Suppressor macrophage treated with lipopolysaccharide for 1 hour (primary cell): ENCODE data around the gene COL7A1.
A peak's percentile ranks its signal among the peaks of the same experiment; 100 is the strongest.
"Not testable (repeated sequence)": the region's sequence is repeated elsewhere in the genome, so short reads cannot be mapped to it uniquely, and the experiment has no call there.

Experiments
- DNase-seq, 3 donors: peaks; one replicate each; pipeline ENCODE4 v3.0.0-alpha.2; 2020 to 2022

COL7A1 gene

DNA sequence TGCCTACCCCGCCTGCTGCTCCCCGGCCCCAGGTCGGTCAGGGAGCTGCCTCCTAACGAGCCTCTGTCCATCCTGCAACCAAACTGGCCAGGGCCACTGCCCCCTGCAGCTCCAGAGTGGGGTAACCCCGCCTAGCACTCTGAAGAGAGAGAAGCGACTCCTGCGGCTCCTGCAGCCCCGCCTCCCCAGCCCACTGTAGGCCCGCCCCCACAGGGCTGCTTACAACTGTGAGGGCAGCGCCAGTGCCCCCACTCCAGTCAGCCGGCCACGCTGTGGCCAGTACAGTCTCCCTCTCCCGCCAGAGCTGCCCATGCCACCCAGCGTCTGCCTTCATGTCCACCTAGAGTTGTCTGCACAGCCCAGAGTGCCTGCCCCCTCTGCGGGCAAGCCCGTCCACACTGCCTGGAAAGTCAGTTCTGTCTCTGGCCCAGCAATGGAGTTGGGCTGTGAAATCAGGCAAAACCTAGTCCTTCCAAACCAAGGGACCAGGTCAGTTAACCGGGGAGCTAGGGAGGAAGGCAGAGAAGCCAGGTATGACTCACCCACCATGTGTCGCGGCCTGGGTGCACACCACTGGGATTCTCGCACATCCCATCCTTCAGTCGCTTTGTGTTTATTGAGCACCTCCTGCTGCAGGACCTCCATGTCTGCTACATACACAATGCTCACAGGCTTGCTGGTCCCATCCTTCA, 33.9 kb downstream of the COL7A1 start:
- DNase-seq = peak; percentile 68 to 83 (median 71)

DNA sequence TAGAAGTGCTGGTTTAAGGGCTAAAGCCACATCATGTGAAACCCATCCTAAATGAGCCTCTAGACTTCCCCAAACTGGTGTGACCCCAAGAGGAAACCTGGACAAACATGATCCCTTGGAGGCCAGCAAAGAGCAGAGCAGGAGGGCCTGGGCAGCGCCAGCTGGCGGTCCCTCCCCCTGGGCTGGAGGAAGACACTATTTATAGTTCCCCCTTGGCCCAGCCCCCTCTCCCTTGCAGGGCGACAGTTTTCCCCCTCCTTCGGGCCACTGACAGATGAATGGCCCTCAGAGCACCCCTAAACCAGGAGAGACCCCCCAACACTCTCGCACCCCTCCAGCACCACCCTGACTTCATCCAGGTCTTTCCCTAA, 34.5 kb downstream of the COL7A1 start:
- peak in 2 of 3 donors; percentile 15 to 35 for DNase-seq

GRCh38 chr3:48558493-48559134, 36.5 kb downstream of the COL7A1 start:
- DNase-seq = peak; percentile 87 to 91 (median 88)

DNA sequence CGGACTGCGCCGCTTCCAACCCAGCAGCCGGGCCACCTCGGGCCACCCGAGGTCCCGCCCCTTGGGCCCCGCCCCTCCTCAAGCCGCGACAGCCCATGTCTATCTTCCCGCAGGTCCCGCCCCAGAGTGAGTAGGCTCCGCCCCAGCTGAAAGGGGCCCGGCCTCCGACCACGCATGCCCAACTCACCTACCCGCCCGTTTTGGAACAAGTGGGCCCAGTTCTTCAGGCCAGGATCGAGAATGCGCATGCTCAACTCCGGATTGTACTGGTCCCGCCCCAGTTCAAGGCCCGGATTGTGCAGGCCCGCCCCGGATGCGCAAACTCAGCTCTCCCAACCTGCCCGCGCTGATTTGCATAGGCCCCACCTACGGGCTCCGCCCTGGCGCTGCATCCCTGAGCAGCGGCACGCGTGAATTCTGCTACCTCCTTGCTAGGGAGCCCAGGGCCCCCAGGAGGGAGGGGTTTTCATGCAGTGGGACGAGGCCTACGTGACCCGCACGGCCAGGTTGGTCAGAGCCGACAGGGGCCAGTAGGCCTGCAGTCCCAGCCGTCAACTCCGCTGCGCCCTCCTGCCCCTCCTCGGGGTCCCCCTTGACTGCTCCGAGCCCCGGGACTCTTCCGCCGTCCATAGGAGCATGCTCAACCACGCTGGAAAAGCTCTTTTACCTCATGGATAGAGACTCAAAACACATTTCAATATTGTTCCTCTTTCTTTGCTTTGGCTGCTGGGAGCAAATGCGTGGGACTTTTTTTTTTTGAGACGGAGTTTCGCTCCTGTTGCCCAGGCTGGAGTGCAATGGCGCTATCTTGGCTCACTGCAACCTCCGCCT, 38.1 kb downstream of the COL7A1 start, which contains the start of gene PFKFB4:
PFKFB4 (minus strand) TSS at position 8 of the 831 bp plus-strand sequence. CDS start 26 bp downstream, outside the sequence.
- peak; percentile 98 to 99 (median 99) for DNase-seq

- no peak for DNase-seq
Observed at GRCh38 chr3:48555949-48556795, 39.0 kb downstream of the COL7A1 start.

GRCh38 chr3:48555231-48555948, 39.7 kb downstream of the COL7A1 start:
- DNase-seq = no peak

GRCh38 chr3:48553886-48554845, 41.0 kb downstream of the COL7A1 start:
- no peak for DNase-seq

- DNase-seq = no peak
Observed at GRCh38 chr3:48553361-48553760, 41.8 kb downstream of the COL7A1 start.

GRCh38 chr3:48552111-48552951, 42.8 kb downstream of the COL7A1 start:
- DNase-seq = no peak

GRCh38 chr3:48551651-48552050, 43.5 kb downstream of the COL7A1 start:
- DNase-seq = not testable (repeated sequence)

GRCh38 chr3:48548729-48549705, 46.1 kb downstream of the COL7A1 start:
- peak; percentile 92 to 95 (median 94) for DNase-seq

GRCh38 chr3:48548126-48548525, 47.0 kb downstream of the COL7A1 start:
- no peak for DNase-seq

- DNase-seq = peak in 1 of 3 donors; percentile 36
Observed at GRCh38 chr3:48546203-48546829, 48.8 kb downstream of the COL7A1 start.

DNA sequence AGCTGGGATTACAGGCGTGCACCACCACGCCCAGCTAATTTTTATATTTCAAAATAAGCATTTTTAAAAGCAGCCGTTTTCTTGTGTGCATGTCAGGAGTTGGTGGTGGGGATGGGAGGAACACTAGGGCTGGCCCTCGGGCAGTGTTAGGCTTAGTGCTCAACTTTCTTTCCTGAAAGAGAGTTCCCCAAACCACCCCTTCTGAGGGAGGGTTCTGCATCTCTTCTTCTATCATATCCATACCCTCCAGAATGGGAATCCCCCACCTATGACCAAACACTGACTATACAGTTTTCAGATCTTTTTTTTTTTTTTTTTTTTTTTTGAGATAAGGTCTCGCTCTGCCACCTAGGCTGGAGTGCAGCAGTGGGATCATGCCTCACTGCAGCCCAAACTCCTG, 51.0 kb downstream of the COL7A1 start:
- peak; percentile 56 to 81 (median 73) for DNase-seq

DNA sequence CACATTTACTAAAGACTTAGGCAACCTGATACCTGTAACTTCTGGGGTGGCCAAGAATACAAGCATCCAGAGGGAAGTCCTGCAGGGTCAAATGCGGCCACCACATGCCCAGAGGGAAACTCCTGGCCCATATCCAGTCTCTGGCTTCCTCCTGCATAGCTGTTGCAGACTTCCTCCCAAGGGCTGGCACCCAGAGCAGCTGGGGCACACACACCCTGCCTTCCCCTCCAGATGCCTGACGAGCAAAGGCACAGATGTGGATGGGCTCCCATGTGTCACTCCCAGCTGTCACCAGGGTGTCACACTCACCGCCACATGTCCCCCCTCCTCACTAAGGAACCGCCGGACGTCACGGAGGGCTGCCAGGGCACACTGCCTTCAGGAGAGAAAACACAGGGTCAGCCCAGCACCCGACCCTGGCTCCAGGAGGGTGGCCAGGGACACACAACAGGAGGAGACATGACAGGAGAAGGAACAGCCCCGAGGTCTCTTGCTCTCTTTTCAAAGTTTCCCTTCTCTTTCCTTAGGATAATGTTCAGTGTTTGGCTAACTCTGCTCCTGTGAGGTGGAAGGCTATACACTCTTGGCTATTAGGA, 51.8 kb downstream of the COL7A1 start:
- peak; percentile 77 to 87 (median 86) for DNase-seq

DNA sequence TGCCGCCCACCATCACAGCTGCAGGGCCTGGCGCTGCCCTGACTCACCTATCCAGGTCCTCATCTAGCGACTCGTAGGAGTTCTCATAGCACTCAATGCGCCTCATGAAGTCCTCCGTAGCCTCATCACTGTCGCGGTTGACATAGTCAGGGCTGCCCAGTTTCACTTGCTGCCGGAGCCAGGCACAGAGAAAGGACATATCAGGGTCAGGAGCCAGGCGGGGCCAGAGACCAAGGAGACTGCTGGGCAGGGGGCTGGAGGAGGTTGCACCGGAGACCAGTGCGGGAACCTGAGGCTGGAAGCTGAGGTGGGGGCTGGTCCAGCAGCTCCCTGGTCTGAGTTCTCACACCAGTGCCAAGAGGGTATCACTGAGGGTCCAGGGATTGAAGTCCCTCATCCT, 56.7 kb downstream of the COL7A1 start:
- no peak for DNase-seq

DNA sequence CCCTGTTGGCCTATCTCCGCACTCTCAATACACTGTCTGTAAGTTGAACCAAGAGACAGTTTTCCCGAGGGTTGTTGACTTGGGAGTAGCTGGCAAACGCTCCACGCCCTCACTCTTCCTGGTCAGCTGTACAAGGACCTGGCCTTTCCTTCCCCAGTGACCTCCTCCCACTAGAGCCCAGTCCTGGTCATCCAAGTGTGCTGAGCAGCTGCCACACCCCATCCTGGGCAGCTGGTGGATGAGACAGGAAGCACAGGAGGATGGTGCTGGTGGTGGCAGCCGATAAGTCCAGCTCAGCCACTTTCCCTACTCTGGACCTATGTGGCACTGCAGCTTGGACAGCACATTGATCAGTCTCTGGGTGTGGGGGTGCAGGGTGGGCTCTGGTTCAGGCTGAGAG, 58.3 kb downstream of the COL7A1 start:
- DNase-seq = no peak
